Prostate gland (tissue), 2 donors: ENCODE data around the gene ADD3.

Experiments used
- POLR2A ChIP-seq: fragments of 450-650 bp; IDR thresholded peaks from one replicate; pipeline ENCODE4 v1.6.1; 2016; ENCODE audit warnings: antibody characterized with exemption, mild to moderate bottlenecking
- POLR2AphosphoS5 ChIP-seq: sonication (generic); formaldehyde crosslinking; IDR thresholded peaks from one replicate; pipeline ENCODE4 v1.6.1; 2017; ENCODE audit warnings: antibody characterized with exemption
- TF ChIP-seq, protein P1 (sequence below), 4 experiments: fragments of 200-600 bp in 2 of 4; fragments of 450-650 bp in 2 of 4; sonication (generic) in 2 of 4; IDR thresholded peaks; 1 replicate in 3 of 4; 2 replicates in 1 of 4; pipeline ENCODE4 v1.5.1; 2016 to 2019; ENCODE audit warnings: antibody characterized with exemption in 4 of 4, mild to moderate bottlenecking in 2 of 4, moderate library complexity in 2 of 4

DNA sequence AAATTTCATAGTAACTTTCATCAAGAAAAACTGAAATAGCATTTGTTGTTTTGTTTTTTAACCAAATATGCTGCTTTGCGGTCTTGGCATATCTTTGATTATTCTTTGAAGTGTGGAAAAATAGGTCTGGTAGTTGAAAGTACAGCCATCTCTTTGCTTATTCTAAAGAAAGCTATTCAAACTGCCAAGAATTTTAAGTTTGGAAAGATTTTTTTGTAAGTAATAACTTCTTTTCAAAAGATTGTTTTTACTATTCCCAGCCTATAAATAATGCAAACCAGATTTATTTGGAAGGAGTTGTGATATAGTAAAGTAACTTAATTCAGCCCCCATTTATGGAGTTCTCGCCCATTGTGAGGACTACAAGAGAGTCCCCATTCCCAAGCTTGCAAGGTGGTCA lies 87.0 kb downstream of the ADD3 start:
- TF ChIP-seq, protein P1, sequence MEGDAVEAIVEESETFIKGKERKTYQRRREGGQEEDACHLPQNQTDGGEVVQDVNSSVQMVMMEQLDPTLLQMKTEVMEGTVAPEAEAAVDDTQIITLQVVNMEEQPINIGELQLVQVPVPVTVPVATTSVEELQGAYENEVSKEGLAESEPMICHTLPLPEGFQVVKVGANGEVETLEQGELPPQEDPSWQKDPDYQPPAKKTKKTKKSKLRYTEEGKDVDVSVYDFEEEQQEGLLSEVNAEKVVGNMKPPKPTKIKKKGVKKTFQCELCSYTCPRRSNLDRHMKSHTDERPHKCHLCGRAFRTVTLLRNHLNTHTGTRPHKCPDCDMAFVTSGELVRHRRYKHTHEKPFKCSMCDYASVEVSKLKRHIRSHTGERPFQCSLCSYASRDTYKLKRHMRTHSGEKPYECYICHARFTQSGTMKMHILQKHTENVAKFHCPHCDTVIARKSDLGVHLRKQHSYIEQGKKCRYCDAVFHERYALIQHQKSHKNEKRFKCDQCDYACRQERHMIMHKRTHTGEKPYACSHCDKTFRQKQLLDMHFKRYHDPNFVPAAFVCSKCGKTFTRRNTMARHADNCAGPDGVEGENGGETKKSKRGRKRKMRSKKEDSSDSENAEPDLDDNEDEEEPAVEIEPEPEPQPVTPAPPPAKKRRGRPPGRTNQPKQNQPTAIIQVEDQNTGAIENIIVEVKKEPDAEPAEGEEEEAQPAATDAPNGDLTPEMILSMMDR (IDR thresholded peaks at IDR 0.05): no peak
- TF ChIP-seq POLR2AphosphoS5 (no peak), POLR2A (no peak)
